CD4-positive, alpha-beta T cell treated with Interleukin-2 at 100 ng/mL for 4 hours (primary cell): ENCODE measurements around the gene FXYD6.
A peak's percentile ranks its signal among the peaks of the same experiment; 100 is the strongest.

Source experiments
- DNase-seq: peaks from one replicate; pipeline ENCODE4 v3.0.0-alpha.2; 2020; ENCODE audit warnings: low spot score

FXYD6 gene

DNA sequence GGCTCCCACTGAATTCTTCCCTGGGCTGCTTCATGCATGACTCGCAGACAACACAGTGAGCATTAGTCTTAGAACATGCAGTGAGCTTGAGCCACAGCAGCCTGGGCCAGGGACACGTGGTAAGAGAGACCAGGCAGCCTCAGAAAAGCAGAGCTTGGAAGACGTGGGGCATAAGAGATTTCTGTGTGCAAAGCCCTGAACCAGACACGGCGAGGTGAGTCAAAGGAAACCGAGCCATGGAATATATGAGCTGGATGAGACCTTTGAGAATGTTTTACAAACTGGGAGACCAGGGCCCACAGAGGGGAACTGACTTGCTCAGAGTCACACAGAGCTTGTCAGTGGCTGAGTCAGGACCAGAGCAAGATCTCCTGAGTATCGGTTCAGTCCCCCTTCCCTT lies 8.5 kb upstream of the FXYD6 start:
- DNase-seq = no peak

DNA sequence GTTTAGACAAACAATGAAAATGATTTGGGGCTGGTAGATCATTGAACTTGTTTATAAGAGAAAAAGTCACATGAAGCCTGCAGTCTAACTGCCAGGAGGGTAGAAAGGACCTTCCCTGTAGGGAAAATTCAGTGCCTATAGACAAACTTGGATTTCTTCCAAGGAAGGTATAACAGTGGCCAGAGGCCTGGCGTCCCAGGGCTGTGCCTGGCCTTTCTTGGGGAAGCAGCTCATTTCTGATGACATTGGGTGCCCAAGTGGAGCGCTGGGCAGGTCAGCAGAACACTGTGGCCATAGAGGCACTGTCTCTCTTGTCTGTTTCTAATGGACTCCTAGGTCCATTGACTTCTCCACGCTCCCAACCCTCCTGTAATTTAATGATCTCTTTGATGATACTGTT lies 6.6 kb upstream of the FXYD6 start:
- DNase-seq = no peak

DNA sequence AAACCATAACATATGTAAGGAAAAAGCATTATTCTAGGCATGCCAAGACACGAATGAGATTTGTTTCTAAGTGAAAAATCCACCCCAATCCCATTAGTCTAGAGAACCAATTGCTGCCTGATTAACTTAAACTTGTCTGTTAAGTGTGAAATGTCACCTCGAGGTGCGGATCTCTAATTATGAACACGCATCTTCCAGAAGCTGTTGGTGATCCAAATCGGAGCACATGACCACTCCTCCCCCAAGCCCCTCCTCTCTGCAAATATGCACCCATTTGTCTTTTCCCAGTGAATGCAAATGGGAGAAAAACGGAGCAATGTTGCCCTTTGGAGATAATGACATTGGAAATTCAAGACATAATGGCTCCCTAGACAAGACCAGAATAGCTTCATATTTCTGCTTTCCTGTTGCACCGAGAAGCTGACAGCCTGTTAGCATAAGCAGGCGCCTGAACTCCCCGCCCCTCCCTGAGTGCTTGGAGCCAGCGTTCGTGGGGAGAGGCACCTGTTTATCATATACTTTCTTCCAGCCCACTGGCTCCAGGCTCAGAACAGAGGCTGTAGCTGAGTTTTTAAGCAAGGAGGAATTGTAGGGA lies 6.0 kb upstream of the FXYD6 start:
- no peak for DNase-seq

DNA sequence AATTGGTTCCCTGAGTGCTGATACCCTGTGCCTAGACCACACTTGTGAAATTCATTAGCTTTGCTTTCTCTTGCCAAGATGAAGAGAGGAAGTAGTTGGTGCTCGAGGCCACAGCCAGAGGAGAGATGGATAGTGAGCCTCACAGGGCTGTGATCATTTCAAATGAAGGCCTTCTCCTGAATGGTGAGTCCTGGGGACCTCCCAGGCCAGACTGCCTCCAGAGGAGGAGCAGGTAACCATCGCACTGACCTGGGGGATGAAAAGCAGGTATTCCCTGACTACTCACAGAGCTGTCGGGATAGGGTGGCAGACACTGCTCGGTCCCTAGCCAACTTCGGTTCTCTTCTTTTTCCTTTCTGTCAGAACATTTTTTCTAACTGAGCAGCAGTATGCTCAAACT lies 4.8 kb upstream of the FXYD6 start:
- DNase-seq = no peak

DNA sequence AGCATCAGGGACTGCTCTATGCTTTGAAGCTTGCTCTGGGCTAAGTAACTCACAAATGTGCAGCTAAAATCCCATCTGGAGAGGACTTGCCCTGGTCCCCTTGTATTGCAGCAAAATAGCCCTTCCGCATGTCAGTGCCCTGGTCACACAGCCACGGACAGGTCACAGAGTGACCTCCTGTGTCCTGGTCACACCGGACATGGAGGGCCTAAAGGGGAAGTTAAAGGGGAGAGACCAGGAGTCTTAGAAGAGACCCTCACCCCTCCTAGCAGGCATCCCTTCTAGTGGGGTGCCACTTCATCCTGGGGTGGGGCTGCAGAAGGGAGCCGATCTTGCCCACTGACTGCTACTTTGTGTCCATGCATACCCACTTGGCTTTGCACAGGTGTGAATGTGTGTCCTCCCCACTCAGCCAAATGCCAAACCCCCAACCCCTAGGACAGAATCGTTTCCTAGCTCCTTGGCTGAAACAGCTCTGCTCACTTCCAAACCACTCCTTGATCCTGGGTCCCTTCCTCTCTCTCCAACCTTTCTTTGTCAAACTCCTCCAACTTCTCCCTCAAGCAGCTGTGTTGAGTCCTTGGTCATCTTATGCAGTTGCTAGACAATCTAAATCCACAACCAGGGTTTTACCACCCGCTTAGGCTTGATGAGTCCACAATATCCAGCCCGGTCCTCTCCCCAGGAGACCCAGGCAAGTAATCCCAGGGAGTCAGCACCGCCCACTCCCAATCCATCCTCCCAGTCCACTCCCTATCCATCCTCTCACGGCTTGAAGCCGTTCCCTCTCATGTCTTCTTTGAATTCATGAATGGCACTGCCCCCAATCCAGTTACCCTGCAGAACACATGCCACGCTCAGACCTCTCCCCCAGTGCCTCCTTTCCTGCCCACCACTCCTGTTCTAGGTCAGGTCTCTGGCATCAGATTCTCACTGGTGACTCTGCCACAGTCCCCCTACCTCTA lies 3.3 kb upstream of the FXYD6 start:
- DNase-seq = no peak

DNA sequence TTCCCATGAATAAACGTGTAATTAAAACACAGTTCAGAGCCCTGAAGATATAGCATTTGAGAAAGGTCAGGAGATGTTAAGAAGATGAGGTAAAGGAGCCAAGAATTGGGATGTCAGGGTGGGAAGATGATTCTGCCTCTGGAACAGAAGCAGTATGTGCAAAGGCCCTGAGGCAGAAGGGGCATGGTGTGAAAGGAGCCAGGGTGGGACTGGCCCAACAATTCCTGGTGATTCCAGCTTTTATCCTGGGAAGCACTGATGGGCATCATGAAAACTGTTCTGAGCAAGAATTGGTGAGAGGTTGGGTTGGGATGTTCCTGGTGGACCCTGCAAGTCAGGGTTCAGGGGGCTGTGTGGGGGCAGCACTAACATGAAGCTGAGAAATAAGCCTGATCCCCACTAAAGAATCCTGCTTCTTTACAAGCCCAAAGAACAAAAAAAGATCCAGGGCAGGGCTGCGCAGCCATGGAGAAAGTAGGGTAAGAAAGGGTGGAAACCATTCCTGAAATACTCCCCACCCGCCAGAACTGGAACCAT lies 2.5 kb upstream of the FXYD6 start:
- no peak for DNase-seq

DNA sequence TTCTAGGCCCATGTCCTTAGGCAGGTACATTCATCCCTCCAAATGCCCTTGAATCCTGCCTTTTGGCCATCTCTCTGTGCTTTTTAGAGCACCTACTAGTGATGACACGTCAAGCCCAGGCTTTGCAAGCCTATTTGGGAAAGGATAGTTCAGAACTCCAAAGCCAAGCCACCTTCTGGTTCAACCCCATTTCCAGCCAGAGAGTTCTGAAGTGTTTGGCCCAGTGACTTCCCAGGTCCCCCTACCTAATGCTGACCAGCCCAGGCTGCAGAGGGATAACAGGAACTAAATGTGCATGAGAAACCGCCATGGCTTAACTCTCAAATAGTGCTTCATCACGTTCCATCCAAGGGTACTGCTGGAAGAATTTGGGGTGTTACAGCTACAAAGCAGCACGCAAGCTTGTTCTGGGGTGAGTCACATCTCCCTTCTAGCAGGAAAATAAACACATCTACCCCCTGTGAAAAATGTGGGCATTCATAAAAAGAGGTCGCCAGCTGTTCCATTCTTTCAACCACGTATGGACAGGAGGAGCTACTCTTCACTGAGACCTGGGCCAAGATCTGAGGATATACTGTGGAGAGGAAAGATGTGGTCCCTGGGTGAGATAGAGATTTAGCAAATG lies 2.0 kb upstream of the FXYD6 start:
- no peak for DNase-seq

DNA sequence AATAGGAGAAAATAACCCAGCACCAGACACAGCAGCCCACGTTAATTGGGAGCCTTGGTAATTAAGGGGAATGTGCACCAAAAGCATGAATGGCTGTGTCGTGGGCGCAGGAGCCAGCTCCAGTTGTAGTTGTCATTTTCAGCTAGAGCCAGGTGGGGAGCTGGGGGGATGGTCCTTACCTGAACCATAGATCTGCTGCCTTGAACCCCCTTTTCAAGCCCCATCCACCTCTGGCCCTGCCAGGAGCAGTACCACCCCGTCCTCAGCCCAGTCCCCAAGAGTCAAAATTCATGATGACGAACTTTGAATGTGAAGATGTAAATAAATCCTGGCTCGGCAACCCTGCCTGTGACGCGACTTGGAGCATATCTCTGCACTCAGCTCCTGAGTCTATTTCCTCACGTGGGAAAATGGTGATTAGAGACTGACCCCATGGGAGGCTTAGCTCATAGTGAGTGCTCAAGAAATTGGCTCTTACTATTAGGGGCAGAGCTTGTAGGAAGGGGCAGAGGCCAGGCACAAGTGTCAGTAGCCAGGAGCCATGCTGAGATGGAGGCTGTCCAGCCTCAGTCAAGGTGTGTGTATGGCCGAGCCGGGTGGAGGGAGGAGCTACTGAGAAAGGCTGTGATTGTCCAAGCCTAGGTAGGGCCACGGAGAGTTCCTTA lies 794 bp upstream of the FXYD6 start:
- DNase-seq = no peak

DNA sequence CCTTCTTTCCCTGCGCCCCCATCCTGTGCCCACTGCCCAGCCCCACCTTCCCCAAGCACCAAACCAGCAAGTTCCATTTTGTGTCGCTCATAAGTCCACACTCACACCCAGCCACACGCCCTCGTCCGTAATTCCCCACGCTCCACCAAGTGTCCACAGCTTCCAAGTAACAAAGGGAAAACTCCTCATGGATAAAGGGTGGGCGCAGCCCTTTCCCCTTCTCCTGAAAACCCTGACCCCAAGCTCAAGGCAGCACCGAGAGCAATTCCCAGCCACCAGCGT lies 458 bp downstream of the FXYD6 start:
- no peak for DNase-seq

DNA sequence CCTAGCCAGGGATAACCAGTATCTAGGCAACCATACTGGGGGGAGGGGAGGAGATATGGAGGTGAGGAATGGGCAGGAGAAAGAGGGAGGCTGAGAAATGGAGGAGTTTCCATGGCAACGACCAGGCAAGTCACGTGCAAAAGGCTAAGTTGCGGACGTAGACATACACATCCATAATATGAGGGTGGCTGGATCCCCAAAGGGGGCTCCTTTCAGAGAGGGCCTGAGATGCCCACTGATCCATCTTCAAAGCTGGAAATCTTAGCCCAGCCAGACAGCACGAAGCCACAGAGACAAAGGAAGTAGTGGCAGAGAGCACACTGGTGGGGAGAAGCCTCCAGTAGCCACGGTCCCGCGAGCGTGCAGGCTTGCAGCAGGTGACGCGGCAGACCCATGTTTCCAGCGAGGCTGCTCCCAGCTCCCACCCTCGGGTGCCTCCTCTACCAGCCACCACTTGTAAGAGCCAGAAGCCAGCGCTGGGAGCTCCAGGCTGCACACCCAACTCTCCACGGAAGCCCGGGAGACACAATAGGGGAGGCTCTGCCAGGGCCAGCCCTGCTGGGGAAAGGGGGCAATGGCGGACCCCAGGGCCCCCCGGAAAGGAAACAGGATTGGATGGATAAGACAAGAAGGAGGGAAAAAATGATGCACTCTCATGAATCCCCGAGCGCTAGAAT lies 938 bp downstream of the FXYD6 start:
- DNase-seq = peak; percentile 14

DNA sequence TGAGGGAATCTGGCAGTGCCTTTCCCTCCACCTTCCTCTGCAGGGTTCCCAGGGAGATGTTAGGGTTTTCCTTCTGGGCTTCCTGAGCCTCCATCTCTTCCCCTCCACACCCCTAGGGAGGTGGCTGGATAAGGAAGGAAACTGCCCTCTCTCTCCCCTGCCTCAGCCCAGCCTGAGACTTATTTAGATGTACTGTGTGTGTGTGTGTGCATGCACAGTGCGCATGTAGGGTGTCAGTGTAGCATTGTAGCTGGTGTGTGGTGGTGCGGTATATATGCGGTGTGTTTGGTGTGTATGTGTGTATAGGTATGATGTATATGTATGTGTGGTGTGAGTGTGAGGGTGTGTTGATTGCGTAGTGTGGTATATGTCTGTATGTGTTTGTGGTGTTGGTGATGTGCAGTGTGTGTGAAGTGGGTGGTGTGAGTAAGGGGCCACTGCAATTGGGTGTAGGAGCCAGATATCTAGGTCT lies 1.5 kb downstream of the FXYD6 start:
- no peak for DNase-seq

DNA sequence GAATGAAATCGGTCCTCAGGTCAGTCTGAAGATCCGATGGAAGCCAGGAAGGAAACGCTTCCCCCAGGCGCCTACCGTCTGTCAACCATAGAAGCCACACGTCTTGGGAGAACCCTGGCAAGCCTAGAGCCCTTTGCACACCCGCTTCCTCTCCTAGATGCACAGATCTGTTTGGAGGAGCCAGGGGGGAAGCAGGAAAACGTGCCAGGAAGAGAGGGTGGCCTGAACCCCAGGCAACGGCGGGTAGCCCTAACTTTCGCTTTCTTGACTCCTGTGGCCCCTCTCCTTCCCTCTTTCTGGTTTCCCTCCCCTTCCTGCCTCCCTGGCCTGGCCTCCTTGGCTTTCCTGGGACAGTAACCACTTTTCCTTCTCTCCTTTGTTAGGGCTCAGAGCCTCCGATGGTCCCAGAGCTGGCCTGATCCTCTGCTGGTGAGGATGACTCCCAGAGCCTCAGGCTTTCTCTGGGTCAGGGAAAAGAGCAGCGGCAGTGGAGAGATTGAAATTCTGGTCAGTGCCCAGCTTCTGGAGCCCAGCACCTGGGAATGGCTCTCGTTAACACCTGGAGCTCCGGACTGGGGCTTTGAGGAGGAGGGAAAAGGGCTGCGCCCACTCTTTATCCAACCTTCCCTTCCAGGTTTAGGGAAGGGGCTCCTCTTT lies 2.1 kb downstream of the FXYD6 start:
- DNase-seq = no peak

DNA sequence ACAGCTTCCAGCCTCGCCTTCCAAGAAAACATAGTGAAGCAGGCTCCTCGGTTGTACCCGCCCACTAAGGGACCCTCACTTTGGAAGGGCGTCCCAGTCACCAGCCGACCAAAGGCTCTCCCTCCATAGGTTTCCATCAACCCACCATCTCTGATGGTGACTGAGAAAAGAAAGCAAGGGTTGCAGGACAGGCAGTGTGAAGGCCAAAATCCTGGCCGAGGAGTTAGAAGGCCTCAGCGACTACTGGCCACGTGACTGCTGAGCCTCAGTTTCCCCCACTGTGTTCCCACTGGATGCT lies 2.7 kb downstream of the FXYD6 start:
- DNase-seq = no peak

DNA sequence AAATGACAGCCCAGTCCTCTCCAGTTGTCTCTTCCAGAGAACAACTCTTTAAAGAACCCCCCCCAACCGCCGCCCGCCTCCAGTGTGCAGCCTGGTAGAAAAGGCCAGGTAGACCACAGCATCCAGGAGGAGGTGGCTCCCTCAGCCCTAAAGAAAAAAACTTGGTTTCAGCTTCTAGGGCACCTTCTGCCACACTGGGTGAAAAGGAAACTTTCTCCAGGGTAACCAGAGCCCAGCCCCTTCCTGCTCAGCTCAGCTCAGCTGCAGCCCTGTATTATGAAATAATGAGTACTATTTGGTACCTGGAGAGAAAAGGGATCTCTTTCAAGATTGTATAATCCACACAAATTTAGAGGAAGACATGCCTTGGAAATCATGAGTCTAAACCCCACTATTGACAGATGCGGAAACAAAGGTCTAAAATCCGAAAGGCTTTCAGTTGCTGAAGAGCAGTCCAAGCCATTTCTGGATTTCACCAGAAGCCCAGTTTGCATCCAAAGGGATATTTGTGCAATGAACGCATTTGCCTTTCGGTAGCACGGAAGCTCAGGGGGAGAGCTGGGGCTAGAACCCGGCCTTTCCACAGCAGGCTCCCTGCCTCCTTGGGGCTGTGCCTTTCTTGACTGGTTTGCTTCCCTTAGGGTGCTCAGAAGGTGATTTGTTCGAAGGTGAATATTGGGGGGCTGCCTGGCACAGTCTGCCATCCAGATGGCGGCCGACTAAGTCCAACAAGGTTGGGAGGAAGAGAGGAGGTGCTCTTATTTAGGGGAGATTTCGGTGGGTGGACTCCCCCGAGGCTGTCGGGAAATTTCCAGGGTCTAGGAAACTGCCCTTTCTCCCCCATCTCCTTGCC lies 3.3 kb downstream of the FXYD6 start:
- no peak for DNase-seq

DNA sequence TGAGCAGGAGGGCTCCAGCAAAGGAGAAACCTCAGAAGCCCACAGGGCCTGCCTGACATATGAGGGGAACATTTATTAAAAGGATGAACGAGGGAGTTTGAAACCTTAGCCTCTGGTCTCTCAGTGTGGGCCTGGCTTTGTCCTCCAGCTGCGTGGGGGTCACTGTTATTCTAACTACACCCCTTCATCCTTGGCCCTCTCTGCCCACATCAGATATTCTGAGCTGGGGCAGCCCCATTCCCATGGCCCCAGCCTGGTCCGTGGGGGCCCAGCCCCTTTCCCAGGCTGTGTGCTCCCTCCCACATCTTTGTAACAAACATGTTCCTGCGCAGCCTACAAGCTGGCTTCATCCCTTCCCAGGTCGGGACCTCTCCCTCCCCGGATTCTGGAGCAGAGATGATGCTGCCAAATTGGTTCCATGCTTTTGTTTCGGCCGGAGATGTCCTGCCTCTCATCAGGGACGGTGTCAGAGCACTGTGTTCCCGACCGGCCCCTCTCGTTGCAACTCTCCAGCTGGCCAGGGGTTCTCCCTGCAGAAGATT lies 4.0 kb downstream of the FXYD6 start:
- DNase-seq = no peak

DNA sequence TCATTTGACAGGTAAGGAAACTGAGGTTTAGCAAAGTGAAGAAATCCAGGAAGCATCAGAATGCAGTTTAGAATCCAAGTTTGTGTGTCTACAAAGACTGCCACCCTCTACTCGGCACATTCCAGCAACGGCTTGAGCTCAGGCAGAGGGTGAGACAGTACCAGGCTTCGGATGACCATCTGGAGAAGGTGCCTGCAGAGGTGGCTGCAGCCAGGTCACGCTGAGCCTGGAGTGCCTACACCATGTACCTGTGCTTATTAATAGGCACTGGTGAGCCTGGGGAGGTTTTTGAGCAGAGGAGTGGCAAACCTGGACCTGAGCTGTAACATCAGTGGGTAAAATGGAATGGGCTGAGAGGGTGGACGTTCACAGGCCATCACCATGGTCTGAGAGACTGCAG lies 4.7 kb downstream of the FXYD6 start:
- no peak for DNase-seq

DNA sequence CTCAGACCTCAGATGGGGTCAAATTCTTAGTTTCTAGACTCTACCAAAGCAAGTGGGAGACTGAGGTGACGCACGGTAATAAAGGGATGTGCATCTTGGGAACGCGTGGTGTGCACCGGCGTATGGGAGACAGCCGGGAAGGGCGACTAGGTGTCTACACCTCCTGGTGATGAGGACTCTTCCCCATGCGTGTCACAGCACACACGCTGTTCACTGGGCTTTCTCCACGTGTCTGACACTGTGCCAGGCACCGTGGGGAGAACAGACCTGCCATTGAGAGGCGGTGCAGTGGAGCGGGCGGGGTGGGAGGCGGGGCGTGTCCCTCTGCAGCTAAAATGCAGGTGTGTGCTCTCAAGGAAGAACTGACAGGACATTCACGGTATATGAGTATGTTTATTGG lies 5.3 kb downstream of the FXYD6 start:
- DNase-seq = no peak

DNA sequence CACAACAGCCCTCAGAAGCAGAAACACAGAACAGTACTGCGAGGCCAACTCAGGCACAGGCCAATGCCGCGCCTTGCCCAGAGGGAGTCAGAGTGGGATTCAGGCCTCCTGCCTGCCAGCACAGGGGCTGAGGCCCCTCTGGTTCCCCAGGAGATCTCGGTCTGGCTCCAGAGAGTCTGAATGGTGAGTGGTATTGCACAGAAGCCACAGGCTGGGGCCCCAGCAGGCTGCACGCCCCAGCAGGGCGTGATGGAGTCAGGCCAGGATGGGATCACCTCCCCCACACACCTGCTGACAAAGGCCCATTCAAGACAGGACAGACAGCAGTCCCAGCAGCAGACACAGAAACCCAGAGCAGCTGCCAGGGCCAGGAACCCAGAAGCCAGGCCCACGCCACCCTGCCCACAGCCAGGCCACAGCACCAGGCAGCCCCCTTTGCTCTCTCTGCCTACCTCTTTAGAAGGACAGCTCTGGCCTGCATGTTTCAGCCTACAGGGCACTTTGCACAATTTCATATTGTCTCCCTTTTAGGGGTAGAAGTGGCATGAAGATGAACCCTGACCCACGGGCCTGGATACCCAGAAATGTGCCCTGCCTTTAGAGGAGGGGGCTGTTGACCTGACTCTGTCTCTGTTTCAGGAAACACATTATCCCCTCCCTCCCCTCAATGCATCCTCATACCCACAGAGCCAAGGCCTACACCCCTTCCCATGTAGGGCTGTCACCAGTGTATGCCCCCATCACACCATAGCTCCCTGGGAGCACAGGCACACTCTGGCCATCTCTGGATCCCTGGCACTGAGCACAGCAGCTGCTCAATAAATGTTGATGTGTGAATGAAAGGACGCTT lies 6.1 kb downstream of the FXYD6 start:
- DNase-seq = no peak

DNA sequence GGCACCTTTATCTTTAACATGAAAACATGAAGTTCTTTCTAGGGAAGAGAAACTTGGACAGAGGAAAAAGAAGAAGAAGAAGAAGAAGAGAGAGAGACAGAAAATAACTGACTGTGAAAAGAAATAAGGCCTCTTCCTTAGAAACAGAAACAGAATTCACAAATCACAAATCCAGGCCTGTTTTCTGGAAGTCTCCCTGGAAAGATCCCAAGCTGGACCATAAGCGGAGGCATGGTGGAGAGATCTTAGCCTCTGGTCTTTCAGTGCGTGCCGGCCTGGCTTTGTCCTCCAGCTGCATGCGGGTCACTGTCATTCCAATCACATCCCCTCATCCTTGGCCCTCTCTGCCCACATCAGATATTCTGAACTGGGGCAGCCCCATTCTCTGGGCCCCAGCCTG lies 6.9 kb downstream of the FXYD6 start:
- DNase-seq = no peak
